H9 (cell line): ENCODE data around the gene C5orf58. TPM values are rescaled to one million over a fixed set of nuclear protein-coding genes. Genes with fewer than 3 reads are reported as not detected.

Experiments used
- DNase-seq: peaks from one replicate; pipeline ENCODE4 v3.0.0-alpha.2; 2017
- H2AFZ ChIP-seq: one replicate; pipeline ENCODE4 v1.6.1; 2013; ENCODE audit warnings: mild to moderate bottlenecking, low read length, control low read depth, moderate library complexity
- H2AK5ac ChIP-seq: 2 replicates; pipeline ENCODE4 v1.6.1; 2013; ENCODE audit warnings: low read length, control low read depth, mixed read lengths; ENCODE audit not compliant: insufficient read length
- H2BK120ac ChIP-seq: one replicate; pipeline ENCODE4 v1.6.1; 2013; ENCODE audit warnings: low read depth, mild to moderate bottlenecking, low read length, control low read depth, inconsistent platforms; ENCODE audit not compliant: poor library complexity, severe bottlenecking
- H2BK12ac ChIP-seq: 2 replicates; pipeline ENCODE4 v1.6.1; 2013; ENCODE audit warnings: low read length, control low read depth, mixed read lengths, low read depth; ENCODE audit not compliant: insufficient read length
- H2BK15ac ChIP-seq: 2 replicates; pipeline ENCODE4 v1.6.1; 2013; ENCODE audit warnings: low read depth, low read length, control low read depth
- H2BK20ac ChIP-seq: one replicate; pipeline ENCODE4 v1.6.1; 2013; ENCODE audit warnings: low read depth, mild to moderate bottlenecking, low read length, control low read depth, inconsistent platforms; ENCODE audit not compliant: poor library complexity, severe bottlenecking
- H2BK5ac ChIP-seq: 2 replicates; pipeline ENCODE4 v1.6.1; 2013; ENCODE audit warnings: low read length, control low read depth, mixed read lengths; ENCODE audit not compliant: insufficient read length
- H3K14ac ChIP-seq: 2 replicates; pipeline ENCODE4 v1.6.1; 2013; ENCODE audit warnings: low read length, control low read depth; ENCODE audit not compliant: insufficient read depth
- H3K18ac ChIP-seq: 2 replicates; pipeline ENCODE4 v1.6.1; 2013; ENCODE audit warnings: low read depth, mild to moderate bottlenecking, mixed read lengths, low read length, control low read depth; ENCODE audit not compliant: insufficient read length
- H3K23ac ChIP-seq: 2 replicates; pipeline ENCODE4 v1.6.1; 2013; ENCODE audit warnings: low read length, control low read depth, mixed read lengths, low read depth; ENCODE audit not compliant: insufficient read length
- H3K23me2 ChIP-seq: 2 replicates; pipeline ENCODE4 v1.6.1; 2013; ENCODE audit warnings: low read depth, mild to moderate bottlenecking, mixed read lengths, low read length, control low read depth; ENCODE audit not compliant: insufficient read length, poor library complexity, severe bottlenecking
- H3K27ac ChIP-seq: 2 replicates; pipeline ENCODE4 v1.5.1; 2013; ENCODE audit warnings: low read length, control low read depth, mixed read lengths, low read depth; ENCODE audit not compliant: insufficient read length
- H3K27me3 ChIP-seq: 2 replicates; pipeline ENCODE4 v1.6.1; 2013; ENCODE audit warnings: low read length, control low read depth, inconsistent platforms; ENCODE audit not compliant: insufficient read depth
- H3K4ac ChIP-seq: 2 replicates; pipeline ENCODE4 v1.6.1; 2013; ENCODE audit warnings: low read depth, mild to moderate bottlenecking, control low read depth, inconsistent platforms, low read length, moderate library complexity
- H3K4me1 ChIP-seq: 2 replicates; pipeline ENCODE4 v1.6.1; 2013; ENCODE audit warnings: low read length, control low read depth, inconsistent platforms; ENCODE audit not compliant: insufficient read depth
- H3K4me2 ChIP-seq: 2 replicates; pipeline ENCODE4 v1.6.1; 2013; ENCODE audit warnings: low read length, control low read depth, mixed read lengths; ENCODE audit not compliant: insufficient read length, insufficient read depth
- H3K56ac ChIP-seq: 2 replicates; pipeline ENCODE4 v1.6.1; 2013; ENCODE audit warnings: low read depth, mild to moderate bottlenecking, mixed read lengths, low read length, control low read depth; ENCODE audit not compliant: insufficient read length
- H3K79me1 ChIP-seq: 2 replicates; pipeline ENCODE4 v1.6.1; 2013; ENCODE audit warnings: low read depth, mild to moderate bottlenecking, moderate library complexity, low read length, control low read depth, inconsistent platforms; ENCODE audit not compliant: insufficient read depth, poor library complexity, severe bottlenecking
- H3K79me2 ChIP-seq: 2 replicates; pipeline ENCODE4 v1.6.1; 2013; ENCODE audit warnings: low read length, control low read depth, inconsistent platforms; ENCODE audit not compliant: insufficient read depth
- H3K9ac ChIP-seq: 2 replicates; pipeline ENCODE4 v1.6.1; 2013; ENCODE audit warnings: low read length, control low read depth, mixed read lengths; ENCODE audit not compliant: insufficient read length; ENCODE audit errors: extremely low read depth
- H3K9me3 ChIP-seq: one replicate; pipeline ENCODE4 v1.6.1; 2013; ENCODE audit warnings: low read depth, low read length, inconsistent platforms; ENCODE audit not compliant: control insufficient read depth
- H3T11ph ChIP-seq: one replicate; pipeline ENCODE4 v1.6.1; 2013; ENCODE audit warnings: mild to moderate bottlenecking, low read length, control low read depth, inconsistent platforms
- H4K20me1 ChIP-seq: one replicate; pipeline ENCODE4 v1.6.1; 2013; ENCODE audit not compliant: control insufficient read depth, insufficient read length, insufficient read depth
- H4K5ac ChIP-seq: 2 replicates; pipeline ENCODE4 v1.6.1; 2013; ENCODE audit warnings: low read depth, mild to moderate bottlenecking, mixed read lengths, low read length, control low read depth; ENCODE audit not compliant: insufficient read length
- H4K8ac ChIP-seq: replicated peaks from 2 replicates; pipeline ENCODE4 v1.6.1; 2013; ENCODE audit warnings: low read length, control low read depth, mixed read lengths, low read depth; ENCODE audit not compliant: insufficient read length
- H4K91ac ChIP-seq: 2 replicates; pipeline ENCODE4 v1.6.1; 2013; ENCODE audit warnings: low read depth, mild to moderate bottlenecking, moderate library complexity, mixed read lengths, low read length, control low read depth; ENCODE audit not compliant: insufficient read length
- H3K27ac Mint-ChIP-seq, 3 experiments: 2 replicates in 2 of 3; 3 replicates in 1 of 3; pipeline ENCODE4 v1.8.0; 2020 to 2021; ENCODE audit warnings: mixed read lengths in 3 of 3, mild to moderate bottlenecking in 1 of 3, moderate library complexity in 1 of 3
- H3K27me3 Mint-ChIP-seq: 2 replicates; pipeline ENCODE4 v1.8.0; 2021; ENCODE audit warnings: low read depth, mild to moderate bottlenecking, moderate library complexity, mixed read lengths
- H3K36me3 Mint-ChIP-seq, 3 experiments: 2 replicates in 2 of 3; 3 replicates in 1 of 3; pipeline ENCODE4 v1.8.0; 2020 to 2021; ENCODE audit warnings: low read depth in 3 of 3, mixed read lengths in 3 of 3; ENCODE audit not compliant: insufficient read depth in 1 of 3
- H3K4me1 Mint-ChIP-seq, 2 experiments: 2 replicates each; pipeline ENCODE4 v1.8.0; 2020; ENCODE audit warnings: mixed read lengths in 2 of 2
- H3K4me3 Mint-ChIP-seq, 2 experiments: 2 replicates in 1 of 2; 3 replicates in 1 of 2; pipeline ENCODE4 v1.8.0; 2020 to 2021; ENCODE audit warnings: mild to moderate bottlenecking in 2 of 2, mixed read lengths in 2 of 2, moderate library complexity in 1 of 2
- H3K9me3 Mint-ChIP-seq, 2 experiments: 2 replicates in 1 of 2; 3 replicates in 1 of 2; pipeline ENCODE4 v1.8.0; 2020; ENCODE audit warnings: mild to moderate bottlenecking in 2 of 2, mixed read lengths in 2 of 2, moderate library complexity in 1 of 2
- CTCF ChIP-seq: fragments of 200-600 bp; sonication (generic); conservative IDR thresholded peaks from 3 replicates; pipeline ENCODE4 v1.8.0; 2021; ENCODE audit warnings: antibody characterized with exemption, mild to moderate bottlenecking
- WGBS: extraction: QIAGEN DNeasy Blood & Tissue Kit; methylation state at CpG from one replicate; pipeline ENCODE4 v1.1.7; 2013; ENCODE audit warnings: missing lambda C conversion rate, low lambda C conversion rate, mixed read lengths; ENCODE audit not compliant: insufficient read length; ENCODE audit errors: extremely low coverage; 5-methylcytosine and 5-hydroxymethylcytosine counted together
- total RNA-seq: library from RNA; stranded (reverse); gene quantifications from 2 replicates; pipeline ENCODE4 v1.2.1, GENCODE V29; 2021

C5orf58 gene
- total RNA-seq, 1 experiment from 2014 or later: 0.90 TPM

- Histone ChIP-seq H3K4ac (no peak overlapping the region), H3K79me2 (no peaks in the 10 kb centered on the region), H3K56ac (no peak overlapping the region), H3K27me3 (no peaks in the 10 kb centered on the region), H3K9me3 (no peaks in the 10 kb centered on the region), H2BK20ac (no peak overlapping the region), H2AFZ (no peak overlapping the region), H4K20me1 (no peaks in the 10 kb centered on the region), H4K8ac (no peak overlapping the region), H2BK120ac (no peak overlapping the region), H4K5ac (no peak overlapping the region), H3K79me1 (no peaks in the 10 kb centered on the region), H3K9ac (no peak overlapping the region), H3K27ac (no peak overlapping the region), H3K23ac (no peak overlapping the region), H4K91ac (no peak overlapping the region), H3K14ac (no peak overlapping the region), H2BK12ac (no peak overlapping the region), H2BK5ac (no peak overlapping the region), H3T11ph (no peak overlapping the region), H2AK5ac (no peak overlapping the region), H3K23me2 (no peaks in the 10 kb centered on the region), H3K4me2 (no peak overlapping the region), H3K4me1 (peaks cover 8% of the 10 kb centered on the region; the same call in 1 of the 2 replicates), H2BK15ac (no peak overlapping the region), H3K18ac (no peak overlapping the region)
- Mint-ChIP-seq H3K36me3 (no peaks in the 10 kb centered on the region), H3K27ac (peak overlapping the region in 2 of 3 experiments; percentile 61 to 67; a peak in 2 of 7 replicates), H3K4me1 (peaks cover 38 to 53% of the 10 kb centered on the region in 2 experiments), H3K9me3 (no peaks in the 10 kb centered on the region), H3K27me3 (peaks cover 10% of the 10 kb centered on the region), H3K4me3 (no peak overlapping the region)
- WGBS: no CpG with 5 or more reads among the region's 3 CpGs
- DNase-seq: no peak
- no peak for TF ChIP-seq CTCF
Observed at GRCh38 chr5:170268884-170269283, 36.1 kb downstream of the C5orf58 start.
